KMS-11 (cell line): ENCODE results near the gene ARL4A.

Experiments
- H2AFZ ChIP-seq: fragments of 200-600 bp; sonication (generic); 2 replicates; pipeline ENCODE4 v1.6.1; 2016; ENCODE audit warnings: antibody characterized with exemption, mixed run types, low read depth
- H3K27ac ChIP-seq: fragments of 200-600 bp; sonication (generic); 2 replicates; pipeline ENCODE4 v1.6.1; 2016; ENCODE audit warnings: mild to moderate bottlenecking, mixed run types
- H3K27me3 ChIP-seq: fragments of 200-600 bp; sonication (generic); 2 replicates; pipeline ENCODE4 v1.6.1; 2017; ENCODE audit warnings: mild to moderate bottlenecking, low read depth, mixed run types, moderate library complexity; ENCODE audit not compliant: insufficient read depth
- H3K36me3 ChIP-seq: fragments of 200-600 bp; sonication (generic); 2 replicates; pipeline ENCODE4 v1.6.1; 2017; ENCODE audit warnings: mild to moderate bottlenecking, mixed run types; ENCODE audit not compliant: insufficient read depth
- H3K4me1 ChIP-seq: fragments of 200-600 bp; sonication (generic); 2 replicates; pipeline ENCODE4 v1.6.1; 2016; ENCODE audit warnings: mild to moderate bottlenecking, low read depth, mixed run types; ENCODE audit not compliant: poor library complexity, severe bottlenecking
- H3K4me2 ChIP-seq: fragments of 200-600 bp; sonication (generic); 2 replicates; pipeline ENCODE4 v1.7.0; 2016; ENCODE audit warnings: mild to moderate bottlenecking, mixed run types
- H3K4me3 ChIP-seq: fragments of 200-600 bp; sonication (generic); IDR thresholded peaks from 2 replicates; pipeline ENCODE4 v1.6.1; 2017; ENCODE audit warnings: low read depth, low read length, mixed read lengths; ENCODE audit not compliant: insufficient read depth
- H3K79me2 ChIP-seq: fragments of 200-600 bp; sonication (generic); 2 replicates; pipeline ENCODE4 v1.6.1; 2016; ENCODE audit warnings: low read depth, mixed run types; ENCODE audit not compliant: insufficient read depth
- H3K9ac ChIP-seq: fragments of 200-600 bp; sonication (generic); 2 replicates; pipeline ENCODE4 v1.6.1; 2016; ENCODE audit warnings: mild to moderate bottlenecking, mixed run types
- H4K20me1 ChIP-seq: fragments of 200-600 bp; sonication (generic); 2 replicates; pipeline ENCODE4 v1.6.1; 2016; ENCODE audit warnings: mild to moderate bottlenecking, mixed run types; ENCODE audit not compliant: insufficient read depth
- CTCF ChIP-seq: fragments of 200-600 bp; sonication (generic); conservative IDR thresholded peaks from 2 replicates; pipeline ENCODE4 v1.6.1; 2017; ENCODE audit warnings: low read depth, mild to moderate bottlenecking, antibody characterized with exemption, low read length, moderate library complexity, mixed read lengths

Gene ARL4A

GRCh38 chr7:12731775-12732174 is 44.3 kb downstream of the ARL4A start:
- Histone ChIP-seq H3K4me1 (peaks cover 38% of the 10 kb centered on the region), H3K27me3 (no peaks in the 10 kb centered on the region), H3K79me2 (no peaks in the 10 kb centered on the region), H4K20me1 (no peaks in the 10 kb centered on the region), H3K36me3 (no peaks in the 10 kb centered on the region), H2AFZ (peak overlapping the region; percentile 45; the same call in 1 of the 2 replicates), H3K9ac (no peak overlapping the region), H3K4me3 (no peak overlapping the region), H3K27ac (peak overlapping the region; percentile 18; the same call in 1 of the 2 replicates), H3K4me2 (peak overlapping the region; percentile 24)
- TF ChIP-seq CTCF = no peak

GRCh38 chr7:12732428-12732827 is 45.0 kb downstream of the ARL4A start:
- TF ChIP-seq CTCF = no peak
- Histone ChIP-seq H4K20me1 (no peaks in the 10 kb centered on the region), H3K4me1 (peaks cover 38% of the 10 kb centered on the region), H3K27ac (no peak overlapping the region), H3K27me3 (no peaks in the 10 kb centered on the region), H3K9ac (no peak overlapping the region), H3K36me3 (no peaks in the 10 kb centered on the region), H3K4me2 (no peak overlapping the region), H3K79me2 (no peaks in the 10 kb centered on the region), H2AFZ (no peak overlapping the region), H3K4me3 (no peak overlapping the region)

GRCh38 chr7:12735923-12736322 is 48.5 kb downstream of the ARL4A start:
- no peak overlapping the region for H3K4me2 ChIP-seq
- TF ChIP-seq CTCF = no peak
- H3K27me3 ChIP-seq = no peaks in the 10 kb centered on the region
- no peak overlapping the region for H2AFZ ChIP-seq
- no peaks in the 10 kb centered on the region for H3K79me2 ChIP-seq
- H3K9ac ChIP-seq = no peak overlapping the region
- H3K4me1 ChIP-seq = peaks cover 16% of the 10 kb centered on the region
- H4K20me1 ChIP-seq = no peaks in the 10 kb centered on the region
- H3K27ac ChIP-seq = no peak overlapping the region
- H3K36me3 ChIP-seq = no peaks in the 10 kb centered on the region
- H3K4me3 ChIP-seq = no peak overlapping the region

GRCh38 chr7:12737373-12737772 is 49.9 kb downstream of the ARL4A start:
- Histone ChIP-seq H3K27ac (no peak overlapping the region), H3K79me2 (no peaks in the 10 kb centered on the region), H3K4me2 (no peak overlapping the region), H3K9ac (no peak overlapping the region), H3K4me1 (peaks cover 1% of the 10 kb centered on the region), H3K4me3 (no peak overlapping the region), H3K27me3 (no peaks in the 10 kb centered on the region), H2AFZ (no peak overlapping the region), H4K20me1 (no peaks in the 10 kb centered on the region), H3K36me3 (no peaks in the 10 kb centered on the region)
- TF ChIP-seq CTCF = no peak
